Upper lobe of left lung (tissue), 4 donors: ENCODE data around the gene ZBTB17.

Source experiments
- CTCF ChIP-seq, 6 experiments: fragments of 450-650 bp in 4 of 6; fragments of 200-600 bp in 2 of 6; sonication (generic) in 2 of 6; IDR thresholded peaks; one replicate each; pipeline ENCODE4 v1.5.1; 2016 to 2019; ENCODE audit warnings: antibody characterized with exemption in 6 of 6
- EP300 ChIP-seq, 4 donors: sonication (generic); formaldehyde crosslinking; IDR thresholded peaks; one replicate each; pipeline ENCODE4 v1.5.1; 2017; ENCODE audit warnings: antibody characterized with exemption in 4 of 4, control low read depth in 2 of 4
- POLR2A ChIP-seq, 4 donors: fragments of 450-650 bp; IDR thresholded peaks; one replicate each; pipeline ENCODE4 v1.5.1; 2016 to 2017; ENCODE audit warnings: antibody characterized with exemption in 4 of 4, mild to moderate bottlenecking in 2 of 4
- POLR2AphosphoS5 ChIP-seq, 2 donors: sonication (generic); formaldehyde crosslinking; IDR thresholded peaks; one replicate each; pipeline ENCODE4 v1.5.1; 2017; ENCODE audit warnings: antibody characterized with exemption in 2 of 2

- TF ChIP-seq EP300 (IDR thresholded peaks at IDR 0.05), result no peak
- TF ChIP-seq POLR2AphosphoS5 (IDR thresholded peaks at IDR 0.05), result no peak
- no peak for TF ChIP-seq CTCF (IDR thresholded peaks at IDR 0.05)
- TF ChIP-seq POLR2A (IDR thresholded peaks at IDR 0.05), result no peak
Measured at GRCh38 chr1:15928971-15929965, 46.6 kb downstream of the ZBTB17 start.
